Measurements from ENCODE around the gene ARAF. TPM values are rescaled to one million over a fixed set of nuclear protein-coding genes. Genes with fewer than 3 reads are reported as not detected.

The ARAF gene
- total and polyA plus RNA-seq, 2 of the 4 experiments (the other 2 are of a cell fraction): 9.1 to 52.2 TPM

DNA sequence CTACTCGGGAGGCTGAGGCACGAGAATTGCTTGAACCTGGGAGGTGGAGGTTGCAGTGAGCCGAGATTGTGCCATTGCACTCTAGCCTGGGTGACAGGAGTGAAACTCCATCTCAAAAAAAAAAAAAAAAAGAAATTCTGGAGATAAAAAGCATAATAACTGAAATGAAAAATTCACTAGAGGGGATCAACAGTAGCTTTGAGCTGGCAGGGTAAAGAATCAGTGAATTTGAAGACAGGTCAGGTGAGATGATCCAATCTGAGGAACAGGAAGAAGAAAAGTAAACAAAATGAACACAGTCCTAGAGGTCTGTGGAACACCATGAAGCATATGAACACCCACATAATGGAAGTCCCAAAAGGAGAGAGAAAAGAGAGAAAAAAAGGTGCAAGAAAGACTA lies 36.2 kb downstream of the ARAF start:
- dilution Hi-C loops (cut with HindIII; ENCODE audit: low sequenced_read_pairs, unreplicated experiment): no loop called here

More for the DNA sequence above, 36.2 kb downstream of the ARAF start:
- H3K23ac ChIP-seq (ENCODE audit: low read depth, low read length): no peak overlapping the region
- H3K4ac ChIP-seq (ENCODE audit: low read depth, low read length): no peak overlapping the region
- peaks cover 3% of the 10 kb centered on the region for H3K9me3 ChIP-seq (ENCODE audit: control insufficient read depth, insufficient read depth, low read length)
- H2AK9ac ChIP-seq (replicated peaks; ENCODE audit: low read depth, low read length, poor library complexity): no peak overlapping the region
- H3K18ac ChIP-seq (ENCODE audit: low read depth, low read length): no peak overlapping the region
- no peaks in the 10 kb centered on the region for H3K79me1 ChIP-seq (ENCODE audit: low read depth in 1 of 2, low read length in 2 of 2)
- no peaks in the 10 kb centered on the region; the same call in 1 of the 2 replicates for H3K9me1 ChIP-seq (ENCODE audit: insufficient read depth, low read length)
- H3K56ac ChIP-seq (ENCODE audit: extremely low read depth, insufficient read depth, low read length): no peak overlapping the region
- no peak overlapping the region for H2AK5ac ChIP-seq (ENCODE audit: low read depth, low read length)
- WGBS, 2 experiments (ENCODE audit: extremely low coverage in 2 of 2, insufficient read length in 1 of 2): no CpG with 5 or more reads among the region's 3 CpGs
- no peak overlapping the region for H2BK20ac ChIP-seq (ENCODE audit: low read depth, low read length)
- H3K4me2 ChIP-seq (ENCODE audit: low read depth, low read length): no peak overlapping the region
- TF ChIP-seq MAZ (IDR thresholded peaks at IDR 0.05; ENCODE audit: borderline replicate concordance, low read depth, low read length) (no peak), BHLHE40 (IDR thresholded peaks at IDR 0.05; ENCODE audit: low read depth, low read length) (no peak), MAFK (IDR thresholded peaks at IDR 0.05; ENCODE audit: low read depth, low read length) (no peak), CHD1 (IDR thresholded peaks at IDR 0.05; ENCODE audit: low read depth, low read length) (no peak), POLR2A (IDR thresholded peaks at IDR 0.05; ENCODE audit: low read depth, low read length) (no peak), MXI1 (IDR thresholded peaks at IDR 0.05; ENCODE audit: borderline replicate concordance, low read depth, low read length) (no peak), NFE2L2 (IDR thresholded peaks at IDR 0.05; ENCODE audit: low read depth, low read length) (no peak), FOS (IDR thresholded peaks at IDR 0.05; ENCODE audit: low read depth, low read length) (no peak), SMC3 (IDR thresholded peaks at IDR 0.05; ENCODE audit: low read depth, low read length) (no peak), RFX5 (IDR thresholded peaks at IDR 0.05; ENCODE audit: low read depth, low read length) (no peak)
- TF ChIP-seq, protein P1, sequence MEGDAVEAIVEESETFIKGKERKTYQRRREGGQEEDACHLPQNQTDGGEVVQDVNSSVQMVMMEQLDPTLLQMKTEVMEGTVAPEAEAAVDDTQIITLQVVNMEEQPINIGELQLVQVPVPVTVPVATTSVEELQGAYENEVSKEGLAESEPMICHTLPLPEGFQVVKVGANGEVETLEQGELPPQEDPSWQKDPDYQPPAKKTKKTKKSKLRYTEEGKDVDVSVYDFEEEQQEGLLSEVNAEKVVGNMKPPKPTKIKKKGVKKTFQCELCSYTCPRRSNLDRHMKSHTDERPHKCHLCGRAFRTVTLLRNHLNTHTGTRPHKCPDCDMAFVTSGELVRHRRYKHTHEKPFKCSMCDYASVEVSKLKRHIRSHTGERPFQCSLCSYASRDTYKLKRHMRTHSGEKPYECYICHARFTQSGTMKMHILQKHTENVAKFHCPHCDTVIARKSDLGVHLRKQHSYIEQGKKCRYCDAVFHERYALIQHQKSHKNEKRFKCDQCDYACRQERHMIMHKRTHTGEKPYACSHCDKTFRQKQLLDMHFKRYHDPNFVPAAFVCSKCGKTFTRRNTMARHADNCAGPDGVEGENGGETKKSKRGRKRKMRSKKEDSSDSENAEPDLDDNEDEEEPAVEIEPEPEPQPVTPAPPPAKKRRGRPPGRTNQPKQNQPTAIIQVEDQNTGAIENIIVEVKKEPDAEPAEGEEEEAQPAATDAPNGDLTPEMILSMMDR (conservative IDR thresholded peaks at IDR 0.05; ENCODE audit: low read depth, low read length): no peak
- TF ChIP-seq, protein P2, sequence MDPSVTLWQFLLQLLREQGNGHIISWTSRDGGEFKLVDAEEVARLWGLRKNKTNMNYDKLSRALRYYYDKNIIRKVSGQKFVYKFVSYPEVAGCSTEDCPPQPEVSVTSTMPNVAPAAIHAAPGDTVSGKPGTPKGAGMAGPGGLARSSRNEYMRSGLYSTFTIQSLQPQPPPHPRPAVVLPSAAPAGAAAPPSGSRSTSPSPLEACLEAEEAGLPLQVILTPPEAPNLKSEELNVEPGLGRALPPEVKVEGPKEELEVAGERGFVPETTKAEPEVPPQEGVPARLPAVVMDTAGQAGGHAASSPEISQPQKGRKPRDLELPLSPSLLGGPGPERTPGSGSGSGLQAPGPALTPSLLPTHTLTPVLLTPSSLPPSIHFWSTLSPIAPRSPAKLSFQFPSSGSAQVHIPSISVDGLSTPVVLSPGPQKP (IDR thresholded peaks at IDR 0.05; ENCODE audit: borderline replicate concordance, low read depth, low read length): no peak
- no peak overlapping the region for H2BK15ac ChIP-seq (ENCODE audit: low read depth, low read length)
- H3K14ac ChIP-seq (replicated peaks; ENCODE audit: low read depth, low read length): no peak overlapping the region
- H3K27ac ChIP-seq (ENCODE audit: insufficient read depth, low read length): no peak overlapping the region
- no peak for DNase-seq
- H3K9ac ChIP-seq (ENCODE audit: low read depth, low read length): no peak overlapping the region
- CTCF ChIA-PET: no interaction called here
- intact Hi-C loops (cut with micrococcal nuclease): no loop called here
- no TSS peak for BruUV-seq (replicated peaks)
- H2BK120ac ChIP-seq (ENCODE audit: low read depth, low read length): no peak overlapping the region
- H3K36me3 ChIP-seq (ENCODE audit: control insufficient read depth, insufficient read depth, low read length): no peaks in the 10 kb centered on the region
- ATAC-seq (ENCODE audit: low read depth): no peak
- in situ Hi-C loops (cut with MboI; ENCODE audit: low sequenced_read_pairs): no loop called here
- no peak overlapping the region for H4K8ac ChIP-seq (ENCODE audit: low read depth in 2 of 2, low read length in 2 of 2)
- H4K5ac ChIP-seq (ENCODE audit: low read depth, low read length): no peak overlapping the region
- no peak overlapping the region for H3K4me3 ChIP-seq (ENCODE audit: insufficient read depth, low read depth, low read length)
- no peaks in the 10 kb centered on the region for H3K27me3 ChIP-seq (ENCODE audit: control insufficient read depth, insufficient read depth, low read length)
- no peak overlapping the region for H2AFZ ChIP-seq (replicated peaks; ENCODE audit: low read length, poor library complexity)
- POLR2A ChIA-PET (ENCODE audit: unreplicated experiment): no interaction called here
- H2BK5ac ChIP-seq (ENCODE audit: low read depth, low read length, poor library complexity, severe bottlenecking): no peak overlapping the region
- no peak overlapping the region for H4K91ac ChIP-seq (ENCODE audit: insufficient read depth, low read depth, low read length)
- H3K4me1 ChIP-seq (ENCODE audit: control insufficient read depth, insufficient read depth, low read length): peaks cover 7% of the 10 kb centered on the region
- no peaks in the 10 kb centered on the region for H4K20me1 ChIP-seq (ENCODE audit: insufficient read depth, low read length)
